ENCODE measurements around the gene GLYATL1B.
"Not testable (repeated sequence)": the region's sequence is repeated elsewhere in the genome, so short reads cannot be mapped to it uniquely, and the experiment has no call there.

Gene GLYATL1B

GRCh38 chr11:59086007-59086406 is at the start of gene GLYATL1B:
GLYATL1B (plus strand) TSS chr11:59086307; CDS start chr11:59086307, 0 bp downstream.
- not testable (repeated sequence) for DNase-seq

GRCh38 chr11:59036542-59036941 is 49.6 kb upstream of the GLYATL1B start:
- DNase-seq, result not testable (repeated sequence)

- DNase-seq, result not testable (repeated sequence)
These were observed 48.7 kb upstream of the GLYATL1B start for GRCh38 chr11:59037434-59037833.

GRCh38 chr11:59040607-59041006 is 45.5 kb upstream of the GLYATL1B start:
- no peak for DNase-seq

GRCh38 chr11:59051383-59051782 is 34.7 kb upstream of the GLYATL1B start:
- DNase-seq, result not testable (repeated sequence)

GRCh38 chr11:59052355-59052754 is 33.8 kb upstream of the GLYATL1B start:
- not testable (repeated sequence) for DNase-seq

- peak; percentile 82 for DNase-seq
These were observed 32.7 kb upstream of the GLYATL1B start for GRCh38 chr11:59053387-59053786.

- peak; percentile 82 for DNase-seq
These were observed 27.7 kb upstream of the GLYATL1B start for GRCh38 chr11:59058120-59059033.

- DNase-seq, result not testable (repeated sequence)
These were observed 26.0 kb upstream of the GLYATL1B start for GRCh38 chr11:59060096-59060495.

- no peak for DNase-seq
These were observed 23.2 kb upstream of the GLYATL1B start for GRCh38 chr11:59062602-59063529.

- DNase-seq, result not testable (repeated sequence)
These were observed 21.9 kb upstream of the GLYATL1B start for GRCh38 chr11:59063996-59064727.

- DNase-seq, result no peak
These were observed 17.0 kb upstream of the GLYATL1B start for GRCh38 chr11:59069087-59069486.

GRCh38 chr11:59076876-59077571 is 9.1 kb upstream of the GLYATL1B start:
- DNase-seq, result no peak

- no peak for DNase-seq
These were observed 7.7 kb upstream of the GLYATL1B start for GRCh38 chr11:59078435-59078834.

GRCh38 chr11:59079086-59079485 is 7.0 kb upstream of the GLYATL1B start:
- DNase-seq, result no peak

GRCh38 chr11:59080421-59080820 is 5.7 kb upstream of the GLYATL1B start:
- not testable (repeated sequence) for DNase-seq

GRCh38 chr11:59081430-59082020 is 4.6 kb upstream of the GLYATL1B start:
- DNase-seq, result not testable (repeated sequence)

- DNase-seq, result no peak
These were observed 2.1 kb downstream of the GLYATL1B start for GRCh38 chr11:59088162-59088561.

- DNase-seq, result not testable (repeated sequence)
These were observed 7.5 kb downstream of the GLYATL1B start for GRCh38 chr11:59093576-59093975.

GRCh38 chr11:59095225-59095624 is 9.1 kb downstream of the GLYATL1B start:
- not testable (repeated sequence) for DNase-seq

- DNase-seq, result not testable (repeated sequence)
These were observed 10.0 kb downstream of the GLYATL1B start for GRCh38 chr11:59095972-59096575.

Measured in activated naive CD4-positive, alpha-beta T cell treated with Interleukin-2 at 50 U/mL for 16 hours (primary cell).